ENCODE results near the gene RIMS4. TPM values are rescaled to one million over a fixed set of nuclear protein-coding genes. Genes with fewer than 3 reads are reported as not detected.

Gene RIMS4
- total and polyA plus RNA-seq, 10 of the 15 experiments (the other 5 are each of a cell fraction or from before 2014, with no cell fraction given) = under 0.01 to 0.07 (median 0.05) TPM; not detected in 5

- ChIA-PET SMC1A (ENCODE audit: uncharacterized antibody, unreplicated experiment) (no interaction called here), POLR2A (no interaction called here), CTCF (interaction anchor here (1.0 to 1.5 kb wide), 2 partner anchors 11 to 43 kb away, joined by 3 read pairs; no protein-coding TSS in a partner anchor), RAD21 (ENCODE audit: unreplicated experiment) (no interaction called here)
- Histone ChIP-seq H4K20me1 (ENCODE audit: control insufficient read depth, insufficient read depth) (no peaks in the 10 kb centered on the region), H3K9ac (ENCODE audit: control insufficient read depth, insufficient read depth, low read length) (no peak overlapping the region), H3K4me1 (ENCODE audit: control insufficient read depth, insufficient read depth, low read length) (no peaks in the 10 kb centered on the region), H3K4me3 (no peak overlapping the region), H3K4me2 (ENCODE audit: control insufficient read depth, insufficient read depth) (no peak overlapping the region), H3K36me3 (ENCODE audit: control insufficient read depth in 2 of 2, insufficient read depth in 2 of 2, low read length in 1 of 2) (no peaks in the 10 kb centered on the region), H3K79me2 (ENCODE audit: control insufficient read depth, insufficient read depth, low read length) (no peaks in the 10 kb centered on the region), H2AFZ (ENCODE audit: control insufficient read depth, low read depth, low read length) (no peak overlapping the region), H3K27me3 (replicated peaks in 1 of 2; ENCODE audit: control insufficient read depth in 2 of 2, insufficient read depth in 2 of 2, low read length in 1 of 2) (no peaks in the 10 kb centered on the region; a peak in 2 of 4 replicates), H3K9me3 (replicated peaks; ENCODE audit: control insufficient read depth, insufficient read depth, low read length) (no peaks in the 10 kb centered on the region), H3K27ac (ENCODE audit: control insufficient read depth, insufficient read depth) (no peak overlapping the region)
- intact Hi-C loops (cut with micrococcal nuclease; ENCODE audit: unreplicated experiment) = no loop called here
- in situ Hi-C loops (cut with MboI) = no loop called here
- ATAC-seq (no peak), DNase-seq (ENCODE audit: low read depth, low spot score) (no peak), FAIRE-seq (no peak)
- no TSS peak for BruUV-seq (replicated peaks)
- 61% methylated on average over 11 of the region's 11 CpGs for WGBS (ENCODE audit: insufficient coverage, insufficient replicate concordance, low lambda C conversion rate, missing lambda C conversion rate)
- TF ChIP-seq JUNB (IDR thresholded peaks at IDR 0.05) = no peak
- TF ChIP-seq SMC3 (IDR thresholded peaks at IDR 0.05; ENCODE audit: borderline replicate concordance, low read length) = no peak
- no peak for TF ChIP-seq DPF2 (IDR thresholded peaks at IDR 0.05)
- no peak for TF ChIP-seq RUNX3 (IDR thresholded peaks at IDR 0.05; ENCODE audit: low read length)
- TF ChIP-seq KAT2A (conservative IDR thresholded peaks at IDR 0.05; ENCODE audit: control insufficient read depth, low read depth, low read length) = no peak
- TF ChIP-seq NR2C1 (IDR thresholded peaks at IDR 0.05) = no peak
- no peak for TF ChIP-seq ZZZ3 (IDR thresholded peaks at IDR 0.05; ENCODE audit: control insufficient read depth, insufficient read length, low read depth)
- no peak for TF ChIP-seq E2F4 (IDR thresholded peaks at IDR 0.05; ENCODE audit: low read depth, low read length)
- TF ChIP-seq ZNF592 (IDR thresholded peaks at IDR 0.05) = no peak
- no peak for TF ChIP-seq SREBF1 (IDR thresholded peaks at IDR 0.05; ENCODE audit: low read length)
- no peak for TF ChIP-seq ZSCAN29 (IDR thresholded peaks at IDR 0.05)
- TF ChIP-seq RELB (IDR thresholded peaks at IDR 0.05; ENCODE audit: low read depth) = no peak
- TF ChIP-seq IRF3 (IDR thresholded peaks at IDR 0.05) = no peak
- TF ChIP-seq RELA (IDR thresholded peaks at IDR 0.05; ENCODE audit: borderline replicate concordance, partially characterized antibody) = no peak
- no peak for TF ChIP-seq ZNF24 (IDR thresholded peaks at IDR 0.05)
Measured at GRCh38 chr20:44790638-44791393, 19.5 kb downstream of the RIMS4 start.
